ENCODE data around the gene TFPT. TPM values are rescaled to one million over a fixed set of nuclear protein-coding genes. Genes with fewer than 3 reads are reported as not detected.

TFPT gene
- total RNA-seq, 1 experiment from 2014 or later: 55.4 TPM

- ATAC-seq (no peak), DNase-seq (no peak)
- H3K79me2 ChIP-seq (ENCODE audit: low read length): peaks cover 13% of the 10 kb centered on the region
- no TSS peak for BruUV-seq (replicated peaks)
- no peaks in the 10 kb centered on the region for H3K9me2 ChIP-seq (replicated peaks; ENCODE audit: low read length)
- H3K9me3 ChIP-seq (ENCODE audit: low read length): no peaks in the 10 kb centered on the region
- peaks cover 12% of the 10 kb centered on the region for H3K4me1 ChIP-seq (ENCODE audit: insufficient read depth, low read length)
- H3F3A ChIP-seq (ENCODE audit: low read length, unreplicated experiment): no peaks in the 10 kb centered on the region
- no peak overlapping the region for H3K27ac ChIP-seq (ENCODE audit: low read length)
- no peaks in the 10 kb centered on the region for H3K27me3 ChIP-seq (ENCODE audit: low read length)
- ChIA-PET POLR2A (ENCODE audit: unreplicated experiment) (no interaction called here), CTCF (no interaction called here)
- no peak overlapping the region for H3K9ac ChIP-seq (ENCODE audit: low read length)
- no peak overlapping the region for H2AFZ ChIP-seq (ENCODE audit: low read length)
- H3K4me3 ChIP-seq (ENCODE audit: low read length): no peak overlapping the region
- H3K4me2 ChIP-seq (ENCODE audit: low read length): no peak overlapping the region
- H4K20me1 ChIP-seq (ENCODE audit: low read length): no peaks in the 10 kb centered on the region
- TF ChIP-seq EZH2 (IDR thresholded peaks at IDR 0.05; ENCODE audit: low read length, unreplicated experiment) (no peak), CTCF (conservative IDR thresholded peaks at IDR 0.05; ENCODE audit: low read depth, low read length) (no peak), EZH2phosphoT487 (IDR thresholded peaks at IDR 0.05; ENCODE audit: borderline replicate concordance, low read length) (no peak)
- intact Hi-C loops (cut with micrococcal nuclease): no loop called here
- peaks cover 52% of the 10 kb centered on the region for H3K36me3 ChIP-seq (ENCODE audit: low read depth, low read length)
Observed at GRCh38 chr19:54154603-54155345, 39.3 kb upstream of the TFPT start.

GRCh38 chr19:54153731-54154326 is 38.4 kb upstream of the TFPT start:
- Histone ChIP-seq H3K27ac (ENCODE audit: low read length) (no peak overlapping the region), H3K36me3 (ENCODE audit: low read depth, low read length) (peaks cover 61% of the 10 kb centered on the region), H3K79me2 (ENCODE audit: low read length) (peaks cover 10% of the 10 kb centered on the region), H3K4me1 (ENCODE audit: insufficient read depth, low read length) (peaks cover 9% of the 10 kb centered on the region), H3K4me2 (ENCODE audit: low read length) (no peak overlapping the region), H3K9me3 (ENCODE audit: low read length) (no peaks in the 10 kb centered on the region), H3F3A (ENCODE audit: low read length, unreplicated experiment) (no peaks in the 10 kb centered on the region), H3K27me3 (ENCODE audit: low read length) (no peaks in the 10 kb centered on the region), H3K9ac (ENCODE audit: low read length) (no peak overlapping the region), H3K9me2 (replicated peaks; ENCODE audit: low read length) (no peaks in the 10 kb centered on the region), H3K4me3 (ENCODE audit: low read length) (no peak overlapping the region), H2AFZ (ENCODE audit: low read length) (no peak overlapping the region), H4K20me1 (ENCODE audit: low read length) (no peaks in the 10 kb centered on the region)
- ChIA-PET POLR2A (ENCODE audit: unreplicated experiment) (no interaction called here), CTCF (no interaction called here)
- no peak for DNase-seq
- ATAC-seq: no peak
- BruUV-seq (replicated peaks): no TSS peak
- intact Hi-C loops (cut with micrococcal nuclease): no loop called here
- TF ChIP-seq EZH2phosphoT487 (IDR thresholded peaks at IDR 0.05; ENCODE audit: borderline replicate concordance, low read length): no peak
- no peak for TF ChIP-seq CTCF (conservative IDR thresholded peaks at IDR 0.05; ENCODE audit: low read depth, low read length)
- TF ChIP-seq EZH2 (IDR thresholded peaks at IDR 0.05; ENCODE audit: low read length, unreplicated experiment): no peak
